Measurements from ENCODE around the gene SELENOV. TPM values are rescaled to one million over a fixed set of nuclear protein-coding genes. Genes with fewer than 3 reads are reported as not detected.

Gene SELENOV
- total RNA-seq, 1 donor from 2014 or later: not detected

DNA sequence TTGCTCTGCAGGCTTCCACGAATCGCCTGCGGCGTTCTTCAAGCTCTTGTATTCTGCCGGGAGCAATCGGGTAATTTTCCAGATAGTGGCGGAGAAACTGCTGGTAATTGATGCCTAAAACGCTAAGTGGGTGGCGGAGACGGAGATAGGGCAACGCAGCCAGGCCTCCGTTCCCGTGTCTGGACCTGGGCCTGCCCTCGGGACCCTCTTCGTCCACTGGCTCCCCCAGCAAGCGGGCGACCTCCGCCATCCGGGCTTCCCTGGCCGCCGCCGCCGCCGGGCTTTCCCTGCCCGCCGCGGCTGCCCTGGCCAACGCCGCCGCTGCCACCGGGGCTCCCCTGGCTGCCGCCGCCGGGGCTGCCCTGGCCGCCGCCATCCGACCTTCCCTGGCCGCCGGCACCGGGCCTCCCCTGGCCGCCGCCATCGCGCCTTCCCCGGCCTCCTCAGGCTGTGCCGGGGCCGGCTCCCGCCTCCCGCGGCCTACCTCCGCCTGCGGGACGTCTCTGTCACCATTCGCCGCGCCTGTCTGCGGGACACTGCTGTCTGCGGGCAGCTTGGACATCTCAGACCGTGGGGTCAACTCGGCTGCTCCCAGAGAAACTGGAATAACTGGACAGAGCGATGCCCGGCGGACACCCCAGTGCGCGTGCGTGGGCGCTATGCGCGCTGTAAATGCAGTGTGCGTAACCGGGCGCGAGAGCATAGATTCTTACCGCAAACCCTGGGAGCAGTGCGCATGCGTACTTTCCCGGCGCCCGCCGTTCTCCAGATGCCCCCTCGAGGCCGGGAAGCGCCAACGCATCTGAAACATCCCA is 24.8 kb downstream of the SELENOV start, which contains the start of gene EID2:
Gene EID2 (minus strand): TSS at position 644 of the 815 bp plus-strand sequence. CDS start 82 bp downstream, at position 562.
- TF ChIP-seq, protein P1, sequence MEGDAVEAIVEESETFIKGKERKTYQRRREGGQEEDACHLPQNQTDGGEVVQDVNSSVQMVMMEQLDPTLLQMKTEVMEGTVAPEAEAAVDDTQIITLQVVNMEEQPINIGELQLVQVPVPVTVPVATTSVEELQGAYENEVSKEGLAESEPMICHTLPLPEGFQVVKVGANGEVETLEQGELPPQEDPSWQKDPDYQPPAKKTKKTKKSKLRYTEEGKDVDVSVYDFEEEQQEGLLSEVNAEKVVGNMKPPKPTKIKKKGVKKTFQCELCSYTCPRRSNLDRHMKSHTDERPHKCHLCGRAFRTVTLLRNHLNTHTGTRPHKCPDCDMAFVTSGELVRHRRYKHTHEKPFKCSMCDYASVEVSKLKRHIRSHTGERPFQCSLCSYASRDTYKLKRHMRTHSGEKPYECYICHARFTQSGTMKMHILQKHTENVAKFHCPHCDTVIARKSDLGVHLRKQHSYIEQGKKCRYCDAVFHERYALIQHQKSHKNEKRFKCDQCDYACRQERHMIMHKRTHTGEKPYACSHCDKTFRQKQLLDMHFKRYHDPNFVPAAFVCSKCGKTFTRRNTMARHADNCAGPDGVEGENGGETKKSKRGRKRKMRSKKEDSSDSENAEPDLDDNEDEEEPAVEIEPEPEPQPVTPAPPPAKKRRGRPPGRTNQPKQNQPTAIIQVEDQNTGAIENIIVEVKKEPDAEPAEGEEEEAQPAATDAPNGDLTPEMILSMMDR (IDR thresholded peaks at IDR 0.05): peak; percentile 71 to 89 (median 87)
- Histone ChIP-seq H3K36me3 (no peaks in the 10 kb centered on the region), H3K4me3 (peak within 1 kb of the TSS; percentile 77 to 95), H3K27ac (peak within 1 kb of the TSS; percentile 95 to 96), H3K27me3 (no peaks in the 10 kb centered on the region), H3K4me1 (peaks cover 5 to 16% of the 10 kb centered on the region in 2 donors), H3K9me3 (no peaks in the 10 kb centered on the region)
- intact Hi-C loops (cut with DNase I): loop anchor here (1.0 to 10.0 kb wide), 2 partner anchors 414 to 455 kb away; partner anchors contain the start of genes PAK4 and ZNF546
- DNase-seq (ENCODE audit: low spot score in 2 of 2): peak; percentile 76 to 96

DNA sequence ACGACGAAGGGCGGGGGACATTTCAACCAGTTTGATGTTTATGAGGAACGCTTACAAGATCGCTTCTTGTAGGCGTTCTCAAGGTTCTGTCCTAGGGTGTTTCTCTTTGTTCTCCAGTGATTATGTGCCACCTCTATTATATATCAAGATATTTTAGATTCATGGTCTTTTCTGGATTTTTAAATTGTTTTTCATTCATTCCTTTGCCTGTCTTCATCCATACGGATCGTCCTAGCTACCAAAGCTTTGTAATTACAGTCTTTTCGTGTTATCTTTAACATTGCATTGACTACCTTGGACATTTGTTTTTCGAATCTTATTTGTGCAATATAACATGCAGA is 25.4 kb downstream of the SELENOV start:
- Histone ChIP-seq H3K4me1 (peaks cover 5 to 16% of the 10 kb centered on the region in 2 donors), H3K36me3 (no peaks in the 10 kb centered on the region), H3K27ac (peak overlapping the region in 1 of 2 donors; percentile 96), H3K27me3 (no peaks in the 10 kb centered on the region), H3K9me3 (no peaks in the 10 kb centered on the region), H3K4me3 (peak overlapping the region; percentile 77 to 95)
- no peak for DNase-seq (ENCODE audit: low spot score in 2 of 2)
- TF ChIP-seq, protein P1 (IDR thresholded peaks at IDR 0.05): no peak
- intact Hi-C loops (cut with DNase I): loop anchor here (1.0 kb wide), 1 partner anchor 415 kb away; the partner anchor contains the start of gene PAK4

DNA sequence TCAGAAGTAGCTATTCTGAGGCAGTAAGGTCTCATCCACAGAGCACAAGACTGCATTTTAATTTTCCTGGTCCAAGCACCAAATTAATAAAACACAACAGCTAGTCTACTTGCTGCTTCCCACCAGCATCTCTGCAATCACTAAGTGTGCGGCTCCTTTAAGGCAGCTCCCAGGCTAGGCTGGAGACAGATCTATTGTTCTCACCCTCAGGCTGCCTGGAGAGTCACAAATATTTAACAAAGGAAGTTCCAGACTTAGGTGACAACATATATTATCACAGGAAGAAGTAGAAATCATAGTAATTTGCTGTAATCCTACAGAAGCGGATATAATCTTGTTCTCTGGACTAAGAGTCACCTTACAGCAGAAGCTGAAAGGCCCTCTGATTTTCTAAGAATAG is 27.3 kb downstream of the SELENOV start:
- peaks cover 5 to 16% of the 10 kb centered on the region in 2 donors for H3K4me1 ChIP-seq
- peak in 1 of 2 donors; percentile 19 for DNase-seq (ENCODE audit: low spot score in 2 of 2)
- H3K4me3 ChIP-seq: no peak overlapping the region
- no peaks in the 10 kb centered on the region for H3K36me3 ChIP-seq
- H3K9me3 ChIP-seq: no peaks in the 10 kb centered on the region
- TF ChIP-seq, protein P1 (IDR thresholded peaks at IDR 0.05): no peak
- H3K27me3 ChIP-seq: no peaks in the 10 kb centered on the region
- H3K27ac ChIP-seq: no peak overlapping the region
- intact Hi-C loops (cut with DNase I): no loop called here

DNA sequence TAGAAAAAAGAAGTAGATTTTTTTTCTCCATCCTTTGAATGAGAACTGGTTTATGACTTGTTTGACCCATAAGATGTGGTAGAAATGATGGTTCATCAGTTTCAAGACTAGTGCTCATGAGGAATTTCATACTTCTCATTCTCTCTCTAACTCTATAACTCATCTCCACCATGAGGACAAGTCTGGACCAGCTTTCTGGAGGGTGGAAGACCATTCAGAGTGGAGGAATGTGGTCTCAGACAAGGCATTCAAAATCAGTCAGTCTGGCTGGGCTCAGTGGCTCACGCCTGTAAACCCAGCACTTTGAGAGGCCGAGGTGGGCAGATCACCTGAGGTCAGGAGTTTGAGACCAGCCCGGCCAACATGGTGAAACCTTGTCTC is 28.5 kb downstream of the SELENOV start:
- TF ChIP-seq, protein P1 (IDR thresholded peaks at IDR 0.05): no peak
- intact Hi-C loops (cut with DNase I): no loop called here
- H3K9me3 ChIP-seq: no peaks in the 10 kb centered on the region
- H3K4me1 ChIP-seq: peaks cover 5 to 9% of the 10 kb centered on the region in 2 donors
- DNase-seq (ENCODE audit: low spot score in 2 of 2): no peak
- H3K27me3 ChIP-seq: no peaks in the 10 kb centered on the region
- H3K36me3 ChIP-seq: no peaks in the 10 kb centered on the region
- no peak overlapping the region for H3K27ac ChIP-seq
- no peak overlapping the region for H3K4me3 ChIP-seq

DNA sequence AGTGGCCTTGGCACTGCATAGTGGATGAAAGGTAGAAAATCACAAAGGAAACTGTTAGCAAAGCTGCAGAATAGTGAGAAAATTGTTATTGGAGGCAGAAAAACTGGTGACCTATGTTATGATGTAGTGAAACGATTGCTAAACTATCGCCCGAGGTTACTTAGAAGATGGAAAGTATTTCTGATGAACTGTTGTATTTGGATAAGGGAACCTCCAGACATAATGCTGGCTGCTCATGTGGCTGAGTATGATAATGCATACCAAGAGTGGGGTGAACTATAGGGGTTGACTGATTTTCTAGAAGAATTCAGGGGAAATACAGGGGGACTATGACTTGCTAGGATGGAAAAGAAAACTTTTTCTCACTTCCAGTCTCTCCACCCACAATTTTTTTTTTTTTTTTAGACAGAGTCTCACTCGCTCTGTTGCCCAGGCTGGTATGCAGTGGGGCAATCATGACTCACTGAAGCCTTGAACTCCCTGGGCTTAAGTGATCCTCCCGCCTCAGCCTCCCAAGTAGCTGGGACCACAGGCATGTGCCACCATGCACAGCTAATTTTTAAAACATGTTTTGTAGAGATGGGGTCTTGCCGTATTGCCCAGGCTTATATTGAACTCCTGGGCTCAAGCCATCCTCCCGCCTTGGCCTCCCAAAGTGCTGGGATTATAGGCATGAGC is 29.4 kb downstream of the SELENOV start:
- no peak for DNase-seq (ENCODE audit: low spot score in 2 of 2)
- no peak overlapping the region for H3K27ac ChIP-seq
- H3K9me3 ChIP-seq: no peaks in the 10 kb centered on the region
- intact Hi-C loops (cut with DNase I): no loop called here
- no peak overlapping the region for H3K4me3 ChIP-seq
- TF ChIP-seq, protein P1 (IDR thresholded peaks at IDR 0.05): no peak
- H3K4me1 ChIP-seq: peaks cover 0 to under 1% of the 10 kb centered on the region in 2 donors
- no peaks in the 10 kb centered on the region for H3K27me3 ChIP-seq
- H3K36me3 ChIP-seq: no peaks in the 10 kb centered on the region
